ENCODE measurements around the gene BPIFB6.
"Not testable (repeated sequence)": the region's sequence is repeated elsewhere in the genome, so short reads cannot be mapped to it uniquely, and the experiment has no call there.

The BPIFB6 gene

GRCh38 chr20:33027769-33028751, 3.4 kb upstream of the BPIFB6 start:
- no peak for DNase-seq (ENCODE audit: low read depth in 2 of 2, low spot score in 1 of 2)

DNA sequence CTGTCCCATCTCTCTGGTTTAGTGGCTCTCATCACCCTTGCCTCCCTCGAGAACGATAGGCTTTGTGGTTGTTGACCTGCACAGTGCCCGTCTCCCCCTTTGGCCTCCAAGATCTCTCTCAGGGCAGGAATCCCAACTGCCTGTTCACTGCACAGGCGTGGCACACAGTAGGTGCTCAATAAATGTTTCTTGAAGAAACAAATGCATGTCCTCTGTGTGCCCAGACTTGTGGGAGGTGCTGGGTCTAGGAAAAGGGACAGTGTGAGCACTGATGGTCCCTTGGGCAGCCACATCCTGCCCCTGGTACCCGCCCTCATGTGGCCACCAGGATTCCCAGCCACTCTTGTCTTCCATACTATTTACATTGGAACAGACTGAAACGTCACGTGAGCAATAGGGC, 2.6 kb upstream of the BPIFB6 start:
- DNase-seq (ENCODE audit: low read depth in 2 of 2, low spot score in 1 of 2): no peak

DNA sequence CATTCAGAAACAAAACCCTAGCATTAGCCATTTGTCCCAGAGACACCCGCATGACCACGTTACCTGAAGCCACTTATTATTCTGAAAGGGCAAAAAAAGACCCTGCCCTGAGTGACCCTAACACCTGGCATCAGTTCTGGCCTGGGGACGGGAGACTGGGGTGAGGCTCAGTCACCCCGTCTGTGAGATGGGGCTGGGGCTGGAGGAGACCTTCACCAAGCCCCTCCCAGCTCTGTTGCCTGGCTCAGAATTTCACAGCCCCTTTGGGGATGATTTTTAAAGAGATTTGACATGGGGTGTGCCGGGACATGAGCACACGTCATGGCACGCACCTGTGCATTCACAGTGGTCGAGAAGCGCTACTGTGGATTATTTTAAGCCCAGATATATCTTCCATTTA, 1.4 kb upstream of the BPIFB6 start:
- DNase-seq (ENCODE audit: low read depth in 2 of 2, low spot score in 1 of 2): no peak

DNA sequence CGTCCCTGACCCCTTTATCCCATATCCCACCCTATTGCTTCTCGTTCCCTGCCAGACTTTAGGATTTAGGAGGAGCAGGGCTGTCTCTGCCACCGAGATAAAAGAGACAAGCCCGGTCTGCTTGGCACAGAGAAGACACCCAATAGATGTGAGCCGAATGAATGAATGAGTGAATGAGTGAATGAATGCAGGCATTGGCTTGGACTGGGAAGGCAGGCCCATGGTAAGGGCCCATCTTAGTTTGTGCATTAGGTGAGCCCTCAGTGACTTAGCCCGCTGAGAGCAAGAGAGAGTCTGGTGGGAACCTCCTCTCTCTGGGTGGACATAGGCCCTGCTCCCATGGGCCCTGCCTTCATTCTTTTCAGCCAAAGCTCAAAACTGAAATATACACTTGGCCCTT, 879 bp upstream of the BPIFB6 start:
- DNase-seq (ENCODE audit: low read depth in 2 of 2, low spot score in 1 of 2): no peak

- no peak for DNase-seq (ENCODE audit: low read depth in 2 of 2, low spot score in 1 of 2)
These were observed 1.1 kb downstream of the BPIFB6 start for GRCh38 chr20:33032555-33032954.

- no peak for DNase-seq (ENCODE audit: low read depth in 2 of 2, low spot score in 1 of 2)
These were observed 1.9 kb downstream of the BPIFB6 start for GRCh38 chr20:33033381-33033780.

GRCh38 chr20:33034115-33034514, 2.7 kb downstream of the BPIFB6 start:
- DNase-seq (ENCODE audit: low read depth in 2 of 2, low spot score in 1 of 2): no peak

DNA sequence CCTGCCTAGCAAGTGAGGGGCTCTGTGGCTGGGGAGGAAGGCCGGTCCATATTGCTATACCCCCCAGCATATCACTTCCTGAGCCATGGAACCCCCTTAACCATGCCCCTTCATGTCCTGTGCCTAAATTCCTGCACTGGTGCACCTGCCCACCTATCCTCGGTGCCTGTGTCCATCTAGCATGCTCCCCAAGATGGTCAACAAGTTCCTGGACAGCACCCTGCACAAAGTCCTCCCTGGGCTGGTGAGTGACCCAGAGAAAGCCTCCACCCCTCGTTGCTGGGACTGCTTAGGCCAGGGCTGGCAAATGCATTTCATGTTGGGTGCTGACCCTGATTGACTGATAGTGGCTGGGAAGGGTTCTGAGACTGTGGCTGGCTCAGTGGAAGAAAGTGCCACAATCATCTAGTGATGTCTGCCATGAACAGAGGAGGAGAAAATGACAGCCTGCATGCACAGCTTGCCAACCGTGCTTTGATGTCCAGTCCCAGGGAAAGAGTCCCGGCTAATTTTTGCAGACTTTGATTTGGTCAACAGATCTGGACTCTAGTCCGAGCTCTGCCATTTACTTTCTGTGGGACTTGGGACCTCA, 3.5 kb downstream of the BPIFB6 start:
- no peak for DNase-seq (ENCODE audit: low read depth in 2 of 2, low spot score in 1 of 2)

DNA sequence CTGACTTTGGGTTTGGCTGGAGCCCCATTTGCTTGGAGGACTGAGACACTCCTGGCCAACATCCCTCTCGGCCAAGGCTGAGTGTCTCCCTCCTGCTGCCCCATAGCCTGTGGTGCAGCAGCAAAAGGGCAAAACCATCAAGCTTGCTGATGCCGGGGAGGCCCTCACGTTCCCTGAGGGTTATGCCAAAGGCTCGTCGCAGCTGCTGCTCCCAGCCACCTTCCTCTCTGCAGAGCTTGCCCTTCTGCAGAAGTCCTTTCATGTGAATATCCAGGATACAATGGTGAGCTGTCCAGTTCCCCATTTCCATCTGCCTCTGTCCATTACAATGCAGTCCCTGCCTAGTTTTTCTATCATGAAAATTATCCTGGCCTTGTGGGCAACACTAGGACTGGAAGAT, 6.0 kb downstream of the BPIFB6 start:
- no peak for DNase-seq (ENCODE audit: low read depth in 2 of 2, low spot score in 1 of 2)

GRCh38 chr20:33038243-33038642, 6.8 kb downstream of the BPIFB6 start:
- DNase-seq (ENCODE audit: low read depth in 2 of 2, low spot score in 1 of 2): no peak

GRCh38 chr20:33042430-33042829, 11.0 kb downstream of the BPIFB6 start:
- no peak for DNase-seq (ENCODE audit: low read depth in 2 of 2, low spot score in 1 of 2)

DNA sequence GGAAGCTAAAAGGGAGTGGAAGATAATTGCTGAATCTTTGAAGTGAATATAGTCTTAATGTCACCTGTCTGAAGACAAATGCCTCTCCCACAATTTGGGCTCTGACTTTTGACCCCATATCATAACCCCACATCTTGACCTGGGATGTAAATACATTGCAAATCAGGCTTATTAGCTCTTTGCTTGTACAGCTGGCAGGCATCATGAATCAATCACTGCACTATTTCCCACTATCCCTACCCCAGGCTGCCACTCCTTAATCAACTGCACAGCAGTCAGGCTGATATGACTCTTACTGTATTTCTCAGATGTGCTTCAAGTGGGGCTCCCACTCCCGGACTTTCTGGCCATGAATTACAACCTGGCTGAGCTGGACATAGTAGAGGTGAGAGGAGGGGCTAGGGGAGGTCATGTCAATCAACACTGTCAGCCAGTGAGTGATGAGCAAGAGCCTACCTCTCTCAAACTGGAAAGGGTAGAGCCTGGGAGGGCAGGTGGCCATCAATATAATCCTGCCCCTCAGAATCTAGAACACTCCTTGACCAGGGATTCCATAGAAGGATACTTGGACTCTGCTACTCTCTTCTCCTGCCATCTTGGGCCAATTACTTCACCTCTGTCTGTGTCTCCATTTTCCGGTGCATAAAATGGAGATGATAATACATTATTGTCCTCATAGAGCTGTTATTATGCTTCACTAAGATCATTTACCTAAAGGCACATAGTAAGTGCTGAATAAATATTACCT, 11.7 kb downstream of the BPIFB6 start:
- no peak for DNase-seq (ENCODE audit: low read depth in 2 of 2, low spot score in 1 of 2)

- DNase-seq (ENCODE audit: low read depth in 2 of 2, low spot score in 1 of 2): no peak
These were observed 12.3 kb downstream of the BPIFB6 start for GRCh38 chr20:33043731-33044181.

DNA sequence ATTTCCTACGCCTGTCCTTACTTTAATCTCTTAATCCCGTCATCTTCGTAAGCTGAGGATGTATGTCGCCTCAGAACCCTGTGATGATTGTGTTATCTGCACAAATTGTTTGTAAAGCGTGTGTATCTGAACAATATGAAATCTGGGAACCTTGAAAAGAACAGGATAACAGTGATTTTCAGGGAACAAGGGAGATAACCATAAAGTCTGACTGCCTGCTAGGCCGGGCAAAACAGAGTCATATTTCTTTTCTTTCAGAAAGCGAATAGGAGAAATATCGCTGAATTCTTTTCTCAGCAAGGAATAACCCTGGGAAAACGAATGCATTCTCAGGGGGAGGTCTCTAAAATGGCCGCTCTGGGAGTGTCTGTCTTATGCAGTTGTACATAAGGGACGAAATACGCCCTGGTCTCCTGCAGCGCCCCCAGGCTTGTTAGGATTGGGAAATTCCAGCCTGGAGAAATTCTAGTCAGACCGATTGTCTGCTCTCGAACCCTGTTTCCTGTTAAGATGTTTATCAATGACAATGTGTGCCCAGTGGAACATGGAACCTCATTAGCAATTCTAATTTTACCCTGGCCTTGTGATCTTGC, 13.8 kb downstream of the BPIFB6 start:
- not testable (repeated sequence) for DNase-seq (ENCODE audit: low read depth in 2 of 2, low spot score in 1 of 2)

DNA sequence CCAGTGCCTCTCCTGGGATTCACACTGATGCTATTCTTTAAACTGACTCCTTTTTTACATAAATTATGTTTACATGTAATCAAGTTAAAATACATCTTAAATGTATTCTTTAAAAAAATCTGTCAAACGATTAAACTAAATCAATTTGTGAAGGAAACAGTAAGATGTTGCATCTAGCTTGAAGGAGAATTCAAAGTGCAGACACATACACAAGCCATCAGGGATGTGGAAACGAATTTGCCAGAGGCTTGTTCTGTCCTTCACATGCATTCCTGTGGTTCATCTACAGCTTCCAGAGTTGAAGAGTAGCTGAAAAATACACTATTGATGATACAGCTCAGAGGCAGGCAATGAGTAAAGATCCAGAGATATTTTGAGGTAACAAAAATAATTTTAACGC, 15.0 kb downstream of the BPIFB6 start:
- no peak for DNase-seq (ENCODE audit: low read depth in 2 of 2, low spot score in 1 of 2)

- no peak for DNase-seq (ENCODE audit: low read depth in 2 of 2, low spot score in 1 of 2)
These were observed 19.9 kb downstream of the BPIFB6 start for GRCh38 chr20:33051333-33051732.

DNA sequence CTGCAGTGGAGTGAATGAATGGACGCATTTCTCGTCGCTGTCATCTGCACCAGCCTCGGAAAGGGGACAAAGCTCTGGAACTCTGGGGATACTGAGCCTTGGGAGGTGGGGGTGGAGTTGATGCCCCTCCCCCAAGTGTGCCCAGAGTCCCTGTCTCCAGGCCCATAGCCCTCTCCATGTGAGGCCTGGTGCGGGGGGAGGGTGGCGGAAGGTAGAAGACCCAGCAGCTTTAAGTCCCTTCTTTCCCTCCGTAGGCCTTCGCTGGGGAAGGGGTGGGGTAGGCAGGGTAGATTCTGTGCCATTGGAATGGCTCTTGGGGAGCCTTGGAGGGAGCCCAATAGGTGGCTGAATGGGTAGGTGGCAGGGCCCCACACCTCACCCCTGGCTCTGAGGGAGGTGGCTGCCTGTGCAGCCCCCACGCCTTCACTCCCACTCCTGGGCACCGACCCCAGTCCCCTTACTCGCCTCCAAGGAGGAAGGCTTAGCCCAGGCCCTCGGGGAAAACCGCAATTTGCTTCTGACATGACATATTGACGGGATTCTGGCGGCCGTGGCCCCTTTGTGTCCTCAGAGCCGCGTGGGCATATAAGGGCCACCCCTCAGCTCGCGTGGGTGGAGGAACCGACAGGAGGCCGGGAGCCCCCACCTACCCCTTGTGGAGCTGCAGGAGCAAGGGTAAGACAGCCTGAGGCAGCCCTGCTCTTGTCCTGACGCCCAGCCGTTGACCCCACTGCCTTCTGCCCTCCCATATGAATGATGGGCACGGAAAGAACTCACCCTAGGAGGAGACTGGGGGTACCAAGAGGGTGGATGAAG, 22.1 kb downstream of the BPIFB6 start, which contains the start of gene BPIFB3:
BPIFB3 (plus strand) TSS at position 613 of the 816 bp plus-strand sequence. CDS start 1,533 bp downstream, outside the sequence.
- no peak for DNase-seq (ENCODE audit: low read depth in 2 of 2, low spot score in 1 of 2)

DNA sequence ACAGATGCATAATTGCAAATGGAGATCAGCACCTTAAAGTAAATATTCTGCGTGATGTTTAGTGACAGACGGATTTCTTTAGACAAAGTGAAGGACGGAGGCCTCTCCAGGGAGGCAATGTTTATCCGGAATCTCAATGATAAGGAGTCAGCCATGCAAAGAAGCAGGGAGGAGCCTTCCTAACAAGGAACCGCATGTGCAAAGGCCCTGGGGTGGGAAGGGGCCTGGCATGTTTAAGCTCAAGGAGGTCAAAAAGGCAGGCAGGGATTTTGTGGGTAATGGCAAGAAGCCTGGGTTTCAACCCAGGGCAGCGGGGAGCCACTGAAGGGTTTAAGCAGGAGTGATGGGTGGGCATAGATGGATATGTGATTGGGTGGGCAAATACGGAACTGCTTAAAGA, 22.9 kb downstream of the BPIFB6 start:
- DNase-seq (ENCODE audit: low read depth in 2 of 2, low spot score in 1 of 2): no peak

DNA sequence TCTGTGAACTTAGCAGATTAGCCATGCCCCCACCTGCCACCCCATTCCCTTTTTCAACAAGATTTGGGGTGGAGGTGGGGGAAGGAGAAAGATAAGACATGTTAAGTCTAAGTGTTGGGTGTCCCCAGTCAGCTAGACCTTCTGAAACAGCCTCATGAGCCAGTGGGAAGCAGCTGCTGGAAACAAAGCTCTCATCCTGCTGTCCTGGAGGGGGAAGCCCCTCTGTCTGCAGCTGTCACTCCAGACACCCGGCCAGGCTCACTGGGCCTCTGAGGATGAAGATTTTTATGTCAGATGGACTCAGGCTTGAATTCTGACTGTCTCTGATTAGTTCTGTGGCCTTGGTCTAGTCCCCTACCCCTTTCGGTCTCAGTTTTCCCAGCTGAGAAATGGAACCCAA, 23.3 kb downstream of the BPIFB6 start:
- no peak for DNase-seq (ENCODE audit: low read depth in 2 of 2, low spot score in 1 of 2)

DNA sequence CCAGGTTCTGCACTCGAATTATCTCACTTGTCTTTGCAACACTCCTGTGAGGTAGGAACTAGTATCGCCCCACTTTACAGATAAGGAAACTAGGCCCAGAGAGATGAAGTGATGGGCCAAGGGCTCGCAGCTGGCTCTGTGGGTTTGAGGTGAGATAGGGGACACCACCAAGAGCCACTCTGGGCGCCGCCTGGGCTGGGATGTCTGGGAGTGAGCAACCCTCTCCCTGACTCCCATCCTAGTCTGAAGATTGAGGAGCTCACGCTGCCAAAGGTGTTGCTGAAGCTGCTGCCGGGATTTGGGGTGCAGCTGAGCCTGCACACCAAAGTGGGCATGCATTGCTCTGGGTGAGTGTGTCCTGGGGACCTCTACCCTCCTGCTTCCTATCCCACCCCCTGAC, 27.7 kb downstream of the BPIFB6 start:
- no peak for DNase-seq (ENCODE audit: low read depth in 2 of 2, low spot score in 1 of 2)
